Fibroblast of gingiva (primary cell): Measurements from ENCODE around the gene SNAI1.

Experiments
- DNase-seq: peaks from one replicate; pipeline ENCODE4 v3.0.0-alpha.2; 2011; ENCODE audit warnings: low read depth

Gene SNAI1

DNA sequence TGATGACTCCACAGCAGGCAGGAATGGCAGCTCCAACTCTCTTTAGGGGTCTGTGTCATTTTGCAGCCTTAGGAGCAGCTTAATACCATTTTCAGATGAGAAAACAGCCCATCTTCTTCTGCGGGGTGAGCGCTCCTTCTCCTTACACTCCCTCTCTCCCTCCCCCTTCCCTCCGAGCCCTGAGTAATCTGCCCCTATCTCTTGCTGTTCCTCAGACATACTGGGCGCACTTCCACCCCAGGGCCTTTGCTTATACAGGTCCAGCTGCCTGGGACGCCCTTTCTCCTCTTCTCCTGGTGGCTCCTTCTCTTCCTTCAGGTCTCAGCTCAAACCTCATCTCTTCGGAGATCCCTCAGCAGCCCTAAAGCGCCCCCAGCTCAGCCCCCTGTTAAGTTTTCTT, 54.8 kb downstream of the SNAI1 start:
- no peak for DNase-seq

DNA sequence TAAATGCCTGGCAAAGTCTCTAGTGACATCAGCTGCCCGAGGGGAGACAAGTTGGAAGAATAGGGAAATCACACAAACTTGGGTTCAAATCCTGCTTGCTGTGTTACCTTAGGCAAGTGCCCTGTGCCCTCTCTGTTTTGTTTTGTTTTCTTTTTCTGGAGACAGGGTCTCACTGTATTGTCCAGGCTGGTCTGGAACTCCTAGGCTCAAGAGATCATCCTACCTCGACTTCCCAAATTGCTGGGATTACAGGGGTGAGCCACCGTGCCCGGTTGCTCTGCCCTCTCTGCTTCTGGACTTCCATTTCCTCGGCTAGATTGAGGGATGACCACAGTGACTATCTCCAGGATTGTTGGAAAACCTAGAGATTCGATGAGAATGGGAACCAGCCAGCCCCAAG, 55.4 kb downstream of the SNAI1 start:
- no peak for DNase-seq
